Measurements from ENCODE around the gene DLEC1. TPM values are rescaled to one million over a fixed set of nuclear protein-coding genes. Genes with fewer than 3 reads are reported as not detected.
A peak's percentile ranks its signal among the peaks of the same experiment; 100 is the strongest.

Gene DLEC1
- total RNA-seq, 8 experiments from 2014 or later, result 0.27 to 3.5 (median 0.81) TPM

GRCh38 chr3:38089163-38089562 is 50.2 kb downstream of the DLEC1 start:
- Histone ChIP-seq H3K4me3 (no peak overlapping the region), H3K4me1 (replicated peaks in 1 of 2) (no peaks in the 10 kb centered on the region), H3K27ac (no peak overlapping the region)
- 60 to 83% methylated on average over 1 of the region's 2 CpGs; no CpG with 5 or more reads in 8 of the 10 experiments for WGBS, 10 experiments
- in situ Hi-C loops (cut with MboI; ENCODE audit: low pct_unique_long_range_greater_than_20kb in 2 of 9, low sequenced_read_pairs in 9 of 9, unreplicated experiment in 9 of 9), result no loop called here
- ATAC-seq (replicated peaks in 6 of 8), result no peak

DNA sequence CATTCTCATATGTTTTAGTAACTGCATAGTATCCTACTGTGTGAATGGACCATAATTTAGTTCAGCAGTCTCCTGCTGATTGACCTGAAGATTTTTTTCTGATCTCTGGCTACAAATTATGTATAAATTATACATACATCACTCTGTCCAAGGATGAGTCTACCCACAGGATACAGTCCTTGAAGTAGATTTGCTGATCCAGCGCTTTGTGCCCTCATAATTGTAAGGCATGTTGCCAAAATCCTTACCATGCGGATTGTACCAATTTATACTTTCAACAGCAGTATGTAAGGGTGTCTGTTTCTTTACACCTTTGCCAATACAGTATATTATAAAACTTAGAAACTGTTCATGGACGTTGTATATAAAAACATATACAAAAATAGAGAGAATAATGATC is 51.4 kb downstream of the DLEC1 start:
- in situ Hi-C loops (cut with MboI; ENCODE audit: low pct_unique_long_range_greater_than_20kb in 2 of 9, low sequenced_read_pairs in 9 of 9, unreplicated experiment in 9 of 9), result no loop called here
- WGBS, 10 experiments, result 0 to 100% (median 68%) methylated on average over 1 to 3 of the region's 3 CpGs
- no peaks in the 10 kb centered on the region for H3K4me1 ChIP-seq (replicated peaks in 1 of 2)
- H3K27ac ChIP-seq, result no peak overlapping the region
- ATAC-seq (replicated peaks in 6 of 8), result no peak
- H3K4me3 ChIP-seq, result no peak overlapping the region

DNA sequence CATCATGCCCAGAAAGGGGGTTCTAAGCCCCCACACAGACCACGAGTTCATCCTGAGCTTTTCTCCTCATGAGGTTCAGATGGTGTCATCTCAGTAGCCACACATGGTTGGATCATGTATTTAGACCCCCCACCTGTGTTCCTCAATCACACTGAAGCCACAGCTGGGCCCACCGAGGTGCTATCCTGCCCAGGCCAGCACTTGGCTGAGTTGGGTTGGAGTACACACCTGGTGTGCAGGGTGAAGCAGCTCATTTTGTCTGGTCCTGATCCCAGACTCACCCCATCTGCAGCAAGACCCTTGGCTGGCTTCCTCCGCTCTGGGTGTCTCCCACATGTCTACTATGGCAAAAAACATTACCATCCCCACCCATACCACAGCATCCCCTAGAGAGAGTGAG is 56.0 kb downstream of the DLEC1 start:
- in situ Hi-C loops (cut with MboI; ENCODE audit: low pct_unique_long_range_greater_than_20kb in 2 of 9, low sequenced_read_pairs in 9 of 9, unreplicated experiment in 9 of 9), result no loop called here
- 60 to 100% methylated on average over 1 of the region's 3 CpGs; no CpG with 5 or more reads in 8 of the 10 experiments for WGBS, 10 experiments
- H3K27ac ChIP-seq, result no peak overlapping the region
- peaks cover 9 to 11% of the 10 kb centered on the region in 2 donors for H3K4me1 ChIP-seq (replicated peaks in 1 of 2)
- ATAC-seq (replicated peaks in 6 of 8), result no peak
- H3K4me3 ChIP-seq, result no peak overlapping the region

GRCh38 chr3:38095669-38096483 is 56.9 kb downstream of the DLEC1 start:
- in situ Hi-C loops (cut with MboI; ENCODE audit: low pct_unique_long_range_greater_than_20kb in 2 of 9, low sequenced_read_pairs in 9 of 9, unreplicated experiment in 9 of 9), result no loop called here
- Histone ChIP-seq H3K4me1 (replicated peaks in 1 of 2) (peaks cover 11 to 13% of the 10 kb centered on the region in 2 donors), H3K27ac (no peak overlapping the region), H3K4me3 (no peak overlapping the region)
- WGBS, 10 experiments, result 19 to 90% (median 82%) methylated on average over 1 to 3 of the region's 6 CpGs; no CpG with 5 or more reads in 4 of the 10 experiments
- peak in 3 of 8 experiments; percentile 75 to 98 (median 78) for ATAC-seq (replicated peaks in 6 of 8)

GRCh38 chr3:38097446-38098375 is 58.7 kb downstream of the DLEC1 start:
- WGBS, 10 experiments, result 34 to 100% (median 64%) methylated on average over 1 to 12 of the region's 19 CpGs; no CpG with 5 or more reads in 2 of the 10 experiments

DNA sequence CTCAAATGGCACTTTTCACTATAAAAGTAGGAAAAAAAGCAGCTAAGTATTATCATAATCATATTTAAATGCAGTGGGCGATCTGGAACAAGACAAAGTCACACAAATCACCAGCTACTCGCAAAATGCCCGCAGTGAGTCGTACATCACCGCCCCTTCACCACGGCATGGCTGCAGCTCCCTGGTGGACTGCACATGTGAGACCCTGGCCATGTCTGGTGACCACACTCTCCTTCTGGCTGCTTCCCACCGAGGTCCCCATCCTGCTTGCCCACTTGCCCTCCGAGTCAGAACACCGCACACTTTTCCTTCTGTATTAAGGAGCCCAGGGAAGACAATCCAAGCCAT is 59.3 kb downstream of the DLEC1 start:
- Histone ChIP-seq H3K4me3 (no peak overlapping the region), H3K4me1 (replicated peaks in 1 of 2) (peaks cover 11 to 19% of the 10 kb centered on the region in 2 donors), H3K27ac (no peak overlapping the region)
- in situ Hi-C loops (cut with MboI; ENCODE audit: low pct_unique_long_range_greater_than_20kb in 2 of 9, low sequenced_read_pairs in 9 of 9, unreplicated experiment in 9 of 9), result no loop called here
- 40 to 100% (median 89%) methylated on average over 1 to 8 of the region's 9 CpGs; no CpG with 5 or more reads in 3 of the 10 experiments for WGBS, 10 experiments
- no peak for ATAC-seq (replicated peaks in 6 of 8)

More at GRCh38 chr3:38097446-38098375, 58.7 kb downstream of the DLEC1 start:
- Histone ChIP-seq H3K4me3 (no peak overlapping the region), H3K4me1 (replicated peaks in 1 of 2) (peaks cover 11 to 19% of the 10 kb centered on the region in 2 donors), H3K27ac (no peak overlapping the region)
- peak in 1 of 8 experiments; percentile 9 for ATAC-seq (replicated peaks in 6 of 8)
- in situ Hi-C loops (cut with MboI; ENCODE audit: low pct_unique_long_range_greater_than_20kb in 2 of 9, low sequenced_read_pairs in 9 of 9, unreplicated experiment in 9 of 9), result no loop called here

DNA sequence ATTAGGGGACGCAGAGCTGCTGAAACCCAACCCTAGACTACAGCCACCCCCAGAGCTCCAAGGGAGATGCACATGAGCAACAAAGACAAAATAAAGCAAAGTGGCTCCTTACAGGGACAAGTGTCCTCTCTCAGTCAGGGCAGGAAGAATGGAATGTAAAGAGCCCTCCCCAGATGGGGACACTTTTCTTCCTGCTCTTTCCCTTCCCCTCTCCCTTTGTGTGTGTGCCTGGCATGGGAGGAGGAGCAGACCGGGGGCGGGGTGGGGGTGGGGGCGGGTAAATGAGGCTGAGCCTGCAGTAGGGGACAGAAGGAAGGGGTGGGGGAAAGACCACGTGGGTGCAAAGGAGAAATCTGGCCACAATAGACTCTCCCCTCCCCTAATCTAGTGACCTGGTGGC is 60.5 kb downstream of the DLEC1 start:
- in situ Hi-C loops (cut with MboI; ENCODE audit: low pct_unique_long_range_greater_than_20kb in 2 of 9, low sequenced_read_pairs in 9 of 9, unreplicated experiment in 9 of 9), result no loop called here
- 80% methylated on average over 1 of the region's 5 CpGs; no CpG with 5 or more reads in 9 of the 10 experiments for WGBS, 10 experiments
- Histone ChIP-seq H3K4me3 (no peak overlapping the region), H3K27ac (no peak overlapping the region), H3K4me1 (replicated peaks in 1 of 2) (peaks cover 11 to 19% of the 10 kb centered on the region in 2 donors)
- peak in 5 of 8 experiments; percentile 14 to 89 (median 79) for ATAC-seq (replicated peaks in 6 of 8)

GRCh38 chr3:38100498-38100897 is 61.5 kb downstream of the DLEC1 start:
- peak in 3 of 8 experiments; percentile 91 to 97 (median 91) for ATAC-seq (replicated peaks in 6 of 8)
- Histone ChIP-seq H3K4me3 (no peak overlapping the region), H3K27ac (no peak overlapping the region), H3K4me1 (replicated peaks in 1 of 2) (peaks cover 11 to 19% of the 10 kb centered on the region in 2 donors)
- 0 to 100% (median 92%) methylated on average over 1 to 3 of the region's 3 CpGs; no CpG with 5 or more reads in 1 of the 10 experiments for WGBS, 10 experiments
- in situ Hi-C loops (cut with MboI; ENCODE audit: low pct_unique_long_range_greater_than_20kb in 2 of 9, low sequenced_read_pairs in 9 of 9, unreplicated experiment in 9 of 9), result no loop called here

GRCh38 chr3:38101811-38102443 is 62.9 kb downstream of the DLEC1 start:
- no peak overlapping the region for H3K27ac ChIP-seq
- peaks cover 11 to 19% of the 10 kb centered on the region in 2 donors for H3K4me1 ChIP-seq (replicated peaks in 1 of 2)
- in situ Hi-C loops (cut with MboI; ENCODE audit: low pct_unique_long_range_greater_than_20kb in 2 of 9, low sequenced_read_pairs in 9 of 9, unreplicated experiment in 9 of 9), result no loop called here
- ATAC-seq (replicated peaks in 6 of 8), result peak in 1 of 8 experiments; percentile 37
- H3K4me3 ChIP-seq, result no peak overlapping the region
- 67 to 100% (median 86%) methylated on average over 1 to 5 of the region's 6 CpGs for WGBS, 10 experiments

DNA sequence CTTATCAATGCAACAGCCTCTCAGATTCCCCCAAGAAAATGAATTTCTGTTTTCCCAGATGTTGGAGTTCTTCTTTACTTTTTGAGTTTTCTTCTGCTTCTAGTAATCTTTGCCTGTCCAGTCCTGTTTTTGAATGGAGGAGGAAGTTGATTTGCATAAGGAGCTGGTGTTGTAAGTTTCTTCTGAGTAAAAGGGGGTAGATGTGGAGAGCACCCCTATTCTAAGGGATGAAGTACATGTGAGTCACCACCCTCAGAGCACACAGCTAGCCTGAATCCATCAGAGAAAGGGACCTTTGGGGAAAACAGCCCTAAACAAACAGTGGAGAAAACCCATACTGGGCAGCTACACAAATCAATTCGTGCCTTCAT is 63.4 kb downstream of the DLEC1 start:
- no peak overlapping the region for H3K4me3 ChIP-seq
- H3K27ac ChIP-seq, result no peak overlapping the region
- H3K4me1 ChIP-seq (replicated peaks in 1 of 2), result peaks cover 11 to 19% of the 10 kb centered on the region in 2 donors
- WGBS, 10 experiments, result 0 to 75% (median 50%) methylated on average over 1 of the region's 1 CpG; no CpG with 5 or more reads in 5 of the 10 experiments
- ATAC-seq (replicated peaks in 6 of 8), result no peak
- in situ Hi-C loops (cut with MboI; ENCODE audit: low pct_unique_long_range_greater_than_20kb in 2 of 9, low sequenced_read_pairs in 9 of 9, unreplicated experiment in 9 of 9), result no loop called here

- WGBS, 10 experiments, result 0 to 100% (median 56%) methylated on average over 1 of the region's 1 CpG
- in situ Hi-C loops (cut with MboI; ENCODE audit: low pct_unique_long_range_greater_than_20kb in 2 of 9, low sequenced_read_pairs in 9 of 9, unreplicated experiment in 9 of 9), result no loop called here
- ATAC-seq (replicated peaks in 6 of 8), result no peak
- peaks cover 0 to 7% of the 10 kb centered on the region in 2 donors for H3K4me1 ChIP-seq (replicated peaks in 1 of 2)
- H3K27ac ChIP-seq, result no peak overlapping the region
- no peak overlapping the region for H3K4me3 ChIP-seq
Measured at GRCh38 chr3:38105525-38105924, 66.5 kb downstream of the DLEC1 start.

DNA sequence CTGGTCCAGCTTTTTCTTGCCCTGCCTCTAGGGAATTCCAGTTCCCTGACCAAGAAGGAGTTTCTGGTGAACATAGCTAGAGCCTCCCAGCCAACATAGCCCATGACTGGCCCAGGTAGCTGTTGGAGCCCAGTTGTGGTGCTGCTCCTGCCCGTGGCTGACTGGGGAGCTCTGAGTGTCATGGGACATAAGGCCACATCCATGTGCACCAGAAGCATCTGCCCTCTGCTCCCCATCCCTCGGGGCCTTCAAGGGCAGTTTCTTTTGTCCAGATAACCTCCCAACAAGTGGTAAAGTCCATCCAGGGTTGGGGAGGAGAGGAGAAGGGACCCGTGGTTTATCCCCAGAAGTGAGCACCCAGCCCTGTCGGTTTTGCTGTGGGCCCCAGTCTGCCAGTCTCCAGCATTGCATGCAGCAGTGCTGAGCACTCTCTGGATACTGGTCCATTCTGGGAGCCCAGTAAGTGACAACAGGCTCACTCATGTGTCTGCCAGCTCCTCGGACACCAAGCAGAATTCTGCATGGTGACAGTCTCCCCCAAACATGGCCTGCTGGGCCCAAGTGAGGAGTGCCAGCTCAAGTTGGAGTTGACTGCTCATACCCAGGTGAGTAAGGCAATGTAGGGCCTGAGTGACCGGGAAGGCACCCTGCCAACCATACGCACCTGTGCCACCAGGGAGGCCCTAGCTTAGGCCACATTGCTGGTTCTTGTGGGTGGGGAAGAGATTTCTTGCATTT is 69.1 kb downstream of the DLEC1 start:
- 28 to 100% (median 73%) methylated on average over 1 to 3 of the region's 7 CpGs; no CpG with 5 or more reads in 6 of the 10 experiments for WGBS, 10 experiments
- no peak overlapping the region for H3K4me3 ChIP-seq
- no peak for ATAC-seq (replicated peaks in 6 of 8)
- no peaks in the 10 kb centered on the region for H3K4me1 ChIP-seq (replicated peaks in 1 of 2)
- in situ Hi-C loops (cut with MboI; ENCODE audit: low pct_unique_long_range_greater_than_20kb in 2 of 9, low sequenced_read_pairs in 9 of 9, unreplicated experiment in 9 of 9), result no loop called here
- no peak overlapping the region for H3K27ac ChIP-seq

Data from motor neuron (in vitro differentiated cells).